Measurements from ENCODE around the gene FBXO40.

Gene FBXO40

GRCh38 chr3:121663171-121663847, 70.1 kb downstream of the FBXO40 start:
- H3K4me3 ChIP-seq (ENCODE audit: low read length): no peak overlapping the region
- no peak for TF ChIP-seq ZNF274 (IDR thresholded peaks at IDR 0.05; ENCODE audit: low read depth, low read length)

DNA sequence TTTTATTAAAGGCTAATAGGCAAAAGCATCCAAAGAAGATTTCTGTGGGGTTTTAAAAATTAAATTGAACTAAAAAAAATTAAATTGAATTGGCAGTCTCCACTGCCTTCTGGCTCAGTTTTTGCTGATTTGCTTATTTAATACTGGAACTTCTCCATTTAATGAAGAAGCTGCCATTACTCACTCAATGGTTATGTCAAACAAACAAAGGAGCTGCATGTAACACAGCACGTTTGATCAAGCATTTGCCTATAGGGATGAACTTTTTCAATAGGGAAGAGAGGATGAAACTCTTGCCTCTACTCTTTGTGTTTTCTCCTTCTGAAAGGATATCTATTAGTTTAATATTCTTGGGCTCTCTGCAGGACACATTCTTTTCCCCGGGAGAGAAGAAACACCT, 72.3 kb downstream of the FBXO40 start:
- no peak for TF ChIP-seq ZNF274 (IDR thresholded peaks at IDR 0.05; ENCODE audit: low read depth, low read length)
- no peak overlapping the region for H3K4me3 ChIP-seq (ENCODE audit: low read length)

DNA sequence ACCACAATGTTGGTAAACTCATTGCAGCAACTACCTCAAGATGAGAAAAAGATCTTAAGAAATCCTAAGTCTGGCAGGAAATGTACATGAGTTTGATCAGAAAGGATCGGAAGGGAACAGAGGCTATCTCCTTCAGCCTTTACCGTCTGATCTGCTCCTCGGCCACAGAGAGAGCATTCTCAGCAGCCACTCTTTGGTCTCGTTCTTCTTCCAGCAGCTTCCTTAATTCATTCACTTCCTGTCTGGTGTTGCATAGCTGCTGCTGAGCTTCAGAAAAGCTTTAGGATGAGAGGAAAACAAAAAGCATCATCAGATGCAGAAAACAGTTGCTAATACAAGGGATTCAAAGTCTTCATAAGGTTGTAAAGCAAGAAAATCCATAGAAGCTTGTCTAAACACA, 74.2 kb downstream of the FBXO40 start:
- H3K4me3 ChIP-seq (ENCODE audit: low read length): no peak overlapping the region
- TF ChIP-seq ZNF274 (IDR thresholded peaks at IDR 0.05; ENCODE audit: low read depth, low read length): no peak

DNA sequence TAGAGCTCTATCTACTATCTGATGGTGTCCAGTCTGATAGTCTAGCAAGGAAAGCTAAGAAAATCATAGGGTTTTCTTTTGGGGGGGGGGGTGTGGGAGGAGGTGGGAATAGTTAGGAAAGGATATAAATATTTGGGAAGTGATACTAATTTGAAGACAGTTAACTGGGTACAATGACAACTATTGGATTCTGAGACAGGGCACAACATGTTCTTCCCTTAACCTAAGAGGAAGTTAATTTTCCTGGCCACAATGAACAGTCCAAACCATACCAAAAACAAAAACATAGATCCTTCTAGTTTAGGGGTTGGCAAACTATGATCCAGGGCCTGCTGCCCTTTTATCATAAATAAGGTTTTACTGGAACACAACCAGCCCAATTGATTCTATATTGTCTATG, 77.5 kb downstream of the FBXO40 start:
- TF ChIP-seq ZNF274 (IDR thresholded peaks at IDR 0.05; ENCODE audit: low read depth, low read length): no peak
- H3K4me3 ChIP-seq (ENCODE audit: low read length): no peak overlapping the region

- no peak overlapping the region for H3K4me3 ChIP-seq (ENCODE audit: low read length)
- no peak for TF ChIP-seq ZNF274 (IDR thresholded peaks at IDR 0.05; ENCODE audit: low read depth, low read length)
Measured at GRCh38 chr3:121677141-121677540, 84.0 kb downstream of the FBXO40 start.
